ENCODE results near the gene FLRT2. TPM values are rescaled to one million over a fixed set of nuclear protein-coding genes. Genes with fewer than 3 reads are reported as not detected.

Gene FLRT2
- total and polyA plus RNA-seq, 10 of the 15 experiments (the other 5 are each of a cell fraction or from before 2014, with no cell fraction given): 0.03 to 0.13 TPM; not detected in 8

GRCh38 chr14:85663667-85664066 lies 133.7 kb downstream of the FLRT2 start:
- Histone ChIP-seq H3K79me2 (ENCODE audit: control insufficient read depth, insufficient read depth, low read length) (no peaks in the 10 kb centered on the region), H3K9me3 (replicated peaks; ENCODE audit: control insufficient read depth, insufficient read depth, low read length) (no peaks in the 10 kb centered on the region), H3K4me3 (no peak overlapping the region), H3K27me3 (replicated peaks in 1 of 2; ENCODE audit: control insufficient read depth in 2 of 2, insufficient read depth in 2 of 2, low read length in 1 of 2) (no peaks in the 10 kb centered on the region), H3K4me2 (ENCODE audit: control insufficient read depth, insufficient read depth) (no peak overlapping the region), H2AFZ (ENCODE audit: control insufficient read depth, low read depth, low read length) (no peak overlapping the region), H3K36me3 (ENCODE audit: control insufficient read depth in 2 of 2, insufficient read depth in 2 of 2, low read length in 1 of 2) (no peaks in the 10 kb centered on the region), H4K20me1 (ENCODE audit: control insufficient read depth, insufficient read depth) (no peaks in the 10 kb centered on the region), H3K4me1 (ENCODE audit: control insufficient read depth, insufficient read depth, low read length) (no peaks in the 10 kb centered on the region), H3K9ac (ENCODE audit: control insufficient read depth, insufficient read depth, low read length) (no peak overlapping the region), H3K27ac (ENCODE audit: control insufficient read depth, insufficient read depth) (no peak overlapping the region)
- ChIA-PET SMC1A (ENCODE audit: uncharacterized antibody, unreplicated experiment) (no interaction called here), POLR2A (no interaction called here), RAD21 (ENCODE audit: unreplicated experiment) (no interaction called here), CTCF (interaction anchor here (0.7 kb wide), 1 partner anchor 12 kb away, joined by 3 read pairs; no protein-coding TSS in a partner anchor)
- ATAC-seq (no peak), DNase-seq (ENCODE audit: low read depth, low spot score) (no peak), FAIRE-seq (no peak)
- no TSS peak for BruUV-seq (replicated peaks)
- TF ChIP-seq SRF (IDR thresholded peaks at IDR 0.05; ENCODE audit: low read depth in 2 of 2, low read length in 2 of 2) (no peak), ZNF274 (IDR thresholded peaks at IDR 0.05; ENCODE audit: insufficient read depth, insufficient read length) (no peak), KLF5 (IDR thresholded peaks at IDR 0.05; ENCODE audit: partially characterized antibody) (no peak), NRF1 (conservative IDR thresholded peaks at IDR 0.05; ENCODE audit: low read depth, low read length) (no peak), NFYB (IDR thresholded peaks at IDR 0.05; ENCODE audit: insufficient read depth, low read depth, low read length) (no peak), SREBF2 (IDR thresholded peaks at IDR 0.05; ENCODE audit: low read length) (no peak), ZBTB11 (CRISPR knock-in tag; IDR thresholded peaks at IDR 0.05) (no peak), IRF4 (IDR thresholded peaks at IDR 0.05; ENCODE audit: low read depth, low read length) (no peak), SMAD5 (IDR thresholded peaks at IDR 0.05; ENCODE audit: low read depth) (no peak), CHD1 (IDR thresholded peaks at IDR 0.05; ENCODE audit: low read depth, low read length) (no peak), NFYA (IDR thresholded peaks at IDR 0.05; ENCODE audit: borderline replicate concordance, low read depth, low read length) (no peak), RCOR1 (conservative IDR thresholded peaks at IDR 0.05; ENCODE audit: low read depth, low read length) (no peak), RB1 (IDR thresholded peaks at IDR 0.05; ENCODE audit: borderline replicate concordance) (no peak), CHD4 (IDR thresholded peaks at IDR 0.05) (no peak), RFX5 (IDR thresholded peaks at IDR 0.05; ENCODE audit: low read depth, low read length) (no peak), MAX (IDR thresholded peaks at IDR 0.05; ENCODE audit: low read depth, low read length) (no peak)
- intact Hi-C loops (cut with micrococcal nuclease; ENCODE audit: unreplicated experiment): no loop called here
- in situ Hi-C loops (cut with MboI): no loop called here

All from GM12878 (cell line).